NB4 (cell line): ENCODE measurements around the gene EPS15.

Experiments used
- DNase-seq: peaks from one replicate; pipeline ENCODE4 v3.0.0; 2010; ENCODE audit warnings: low read depth
- H3K4me3 ChIP-seq: one replicate; pipeline ENCODE4 v1.5.1; 2011; ENCODE audit warnings: mild to moderate bottlenecking, low read depth, low read length, moderate library complexity
- MYC ChIP-seq: IDR thresholded peaks from 2 replicates; pipeline ENCODE4 v1.6.1; 2011; ENCODE audit warnings: low read depth, low read length
- POLR2A ChIP-seq: IDR thresholded peaks from 2 replicates; pipeline ENCODE4 v1.6.1; 2011; ENCODE audit warnings: mild to moderate bottlenecking; ENCODE audit not compliant: insufficient read length; ENCODE audit errors: extremely low read depth
- TF ChIP-seq, protein P1 (sequence below): IDR thresholded peaks from one replicate; pipeline ENCODE4 v1.5.1; 2012; ENCODE audit warnings: low read depth, low read length
- TF ChIP-seq, protein P2 (sequence below): IDR thresholded peaks from 2 replicates; pipeline ENCODE4 v1.6.1; 2011; ENCODE audit warnings: low read depth, low read length

EPS15 gene

DNA sequence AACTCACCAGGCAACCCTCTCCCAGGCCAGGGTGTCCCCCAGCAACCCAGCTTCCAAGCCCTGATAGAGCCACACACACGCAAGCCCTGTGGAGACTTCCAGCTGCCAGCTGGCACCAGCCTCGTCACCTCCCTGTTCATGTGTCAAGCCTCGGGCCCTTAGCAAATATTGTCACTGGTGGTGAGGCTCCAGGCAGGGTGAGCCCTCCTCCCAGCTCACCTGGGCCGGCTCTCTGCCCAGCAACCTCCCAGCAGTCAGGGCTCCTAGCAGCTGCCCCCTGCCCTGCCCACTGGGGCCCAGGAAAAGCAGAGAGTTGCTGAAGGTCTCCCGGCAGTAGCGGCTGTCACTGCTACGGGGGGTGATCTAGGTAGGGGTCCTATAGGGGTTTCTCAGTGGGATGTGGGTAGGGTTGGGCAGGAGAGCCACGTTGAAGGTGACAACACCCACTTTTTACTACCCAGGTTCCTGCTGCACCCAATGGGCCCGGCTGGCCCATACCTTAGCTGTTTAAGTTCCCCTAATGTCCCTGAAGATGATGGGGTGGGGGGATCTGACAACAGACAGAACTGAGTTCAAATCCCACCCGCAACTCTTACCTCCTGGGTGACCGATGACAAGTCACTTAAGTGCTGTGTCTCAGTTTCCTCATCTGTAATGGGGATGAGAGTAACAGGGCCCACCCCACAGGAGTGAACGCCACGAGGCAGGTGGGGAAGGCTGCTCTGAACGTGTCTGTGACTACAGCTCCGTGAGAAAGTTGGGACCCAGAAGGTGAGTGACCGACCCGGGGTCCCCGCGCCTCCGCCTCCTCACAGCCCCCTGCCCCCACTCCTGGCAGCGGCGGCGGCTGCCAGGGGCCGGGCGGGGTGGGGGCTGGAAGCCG lies 189.4 kb downstream of the EPS15 start:
- no peak for DNase-seq
- TF ChIP-seq, protein P1, sequence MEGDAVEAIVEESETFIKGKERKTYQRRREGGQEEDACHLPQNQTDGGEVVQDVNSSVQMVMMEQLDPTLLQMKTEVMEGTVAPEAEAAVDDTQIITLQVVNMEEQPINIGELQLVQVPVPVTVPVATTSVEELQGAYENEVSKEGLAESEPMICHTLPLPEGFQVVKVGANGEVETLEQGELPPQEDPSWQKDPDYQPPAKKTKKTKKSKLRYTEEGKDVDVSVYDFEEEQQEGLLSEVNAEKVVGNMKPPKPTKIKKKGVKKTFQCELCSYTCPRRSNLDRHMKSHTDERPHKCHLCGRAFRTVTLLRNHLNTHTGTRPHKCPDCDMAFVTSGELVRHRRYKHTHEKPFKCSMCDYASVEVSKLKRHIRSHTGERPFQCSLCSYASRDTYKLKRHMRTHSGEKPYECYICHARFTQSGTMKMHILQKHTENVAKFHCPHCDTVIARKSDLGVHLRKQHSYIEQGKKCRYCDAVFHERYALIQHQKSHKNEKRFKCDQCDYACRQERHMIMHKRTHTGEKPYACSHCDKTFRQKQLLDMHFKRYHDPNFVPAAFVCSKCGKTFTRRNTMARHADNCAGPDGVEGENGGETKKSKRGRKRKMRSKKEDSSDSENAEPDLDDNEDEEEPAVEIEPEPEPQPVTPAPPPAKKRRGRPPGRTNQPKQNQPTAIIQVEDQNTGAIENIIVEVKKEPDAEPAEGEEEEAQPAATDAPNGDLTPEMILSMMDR, result no peak
- TF ChIP-seq MYC, result no peak
- TF ChIP-seq, protein P2, sequence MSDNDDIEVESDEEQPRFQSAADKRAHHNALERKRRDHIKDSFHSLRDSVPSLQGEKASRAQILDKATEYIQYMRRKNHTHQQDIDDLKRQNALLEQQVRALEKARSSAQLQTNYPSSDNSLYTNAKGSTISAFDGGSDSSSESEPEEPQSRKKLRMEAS, result no peak
- no peak for TF ChIP-seq POLR2A
- no peak overlapping the region for H3K4me3 ChIP-seq

DNA sequence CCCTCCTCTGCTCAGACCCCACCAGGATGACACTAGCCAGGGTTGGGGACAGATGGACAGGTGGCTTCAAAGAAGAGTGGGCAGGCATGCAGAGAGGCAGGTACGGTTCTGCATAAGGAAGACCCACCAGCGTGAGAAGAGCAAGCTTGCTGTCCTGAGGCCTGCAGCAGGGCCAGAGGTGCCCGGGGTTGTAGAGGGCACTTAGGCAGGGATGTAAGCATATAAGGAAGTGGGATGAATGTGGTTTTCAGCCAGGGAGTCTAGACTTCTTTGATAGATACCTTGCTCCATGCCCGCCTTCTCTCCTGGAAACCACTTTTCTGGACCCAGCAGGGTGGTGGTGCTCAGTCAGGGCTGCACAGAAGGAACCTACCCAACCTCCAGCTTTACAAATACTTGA lies 190.1 kb downstream of the EPS15 start:
- H3K4me3 ChIP-seq, result no peak overlapping the region
- TF ChIP-seq, protein P1, result no peak
- TF ChIP-seq MYC, result no peak
- TF ChIP-seq, protein P2, result no peak
- TF ChIP-seq POLR2A, result no peak
- no peak for DNase-seq

DNA sequence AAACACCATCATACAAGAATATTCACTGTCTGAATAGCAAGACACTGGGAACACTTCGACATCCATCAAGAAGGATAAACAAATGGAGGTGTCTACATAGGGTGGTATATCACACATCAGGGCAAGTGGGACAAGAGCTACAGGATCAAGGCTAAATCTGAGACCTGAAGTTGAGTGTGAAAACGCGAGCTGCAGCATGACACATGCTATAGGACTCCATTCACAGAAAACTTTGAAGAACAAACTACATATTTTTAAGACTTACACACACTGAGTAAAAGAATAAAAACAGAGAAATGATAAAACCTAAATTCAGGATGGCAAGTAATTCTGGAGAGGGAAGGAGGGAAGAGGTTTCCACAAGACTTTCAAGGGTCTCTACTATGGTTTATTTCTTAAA lies 190.8 kb downstream of the EPS15 start:
- DNase-seq, result no peak
- TF ChIP-seq MYC (no peak), POLR2A (no peak)
- TF ChIP-seq, protein P2, result no peak
- TF ChIP-seq, protein P1, result no peak
- H3K4me3 ChIP-seq, result no peak overlapping the region

DNA sequence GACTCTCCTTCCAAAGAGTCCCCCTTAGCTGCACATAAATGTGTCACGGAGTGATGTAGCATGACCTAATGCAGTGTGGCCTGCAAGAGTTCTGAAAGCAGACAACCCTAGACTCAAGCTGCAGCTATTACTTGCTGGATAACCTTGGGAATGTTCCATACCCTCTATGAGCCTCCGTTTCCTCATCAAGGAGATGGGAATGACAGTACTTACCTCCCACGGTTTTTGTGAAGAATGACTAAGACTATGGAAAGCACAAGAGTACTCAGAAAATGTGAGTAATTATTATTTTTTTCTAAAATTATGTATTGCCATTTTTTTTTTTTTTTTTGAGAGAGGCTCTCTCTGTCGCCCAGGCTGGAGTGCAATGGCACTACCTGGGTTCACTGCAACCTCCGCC lies 191.7 kb downstream of the EPS15 start:
- TF ChIP-seq, protein P1, result no peak
- TF ChIP-seq POLR2A (no peak), MYC (no peak)
- TF ChIP-seq, protein P2, result no peak
- no peak for DNase-seq
- no peak overlapping the region for H3K4me3 ChIP-seq

DNA sequence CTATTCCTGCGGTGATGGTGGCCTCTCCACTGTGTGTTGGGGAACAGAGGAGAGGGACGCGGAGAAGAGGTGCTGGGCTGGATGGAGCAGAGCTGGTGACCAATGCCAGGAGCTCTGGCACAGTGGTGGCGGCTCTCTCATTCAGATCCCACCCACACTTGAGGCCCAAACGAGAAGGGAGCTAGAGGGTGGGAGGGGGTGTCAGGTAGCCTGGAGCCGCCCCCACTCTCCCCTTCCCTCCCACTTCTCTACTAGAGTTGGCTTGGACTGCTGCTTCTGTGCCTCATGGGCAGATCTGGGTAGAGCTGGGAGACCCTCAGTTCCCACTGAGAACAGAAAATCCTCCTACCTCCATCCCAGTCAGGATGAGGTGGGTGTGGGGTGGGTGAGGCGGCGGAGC lies 192.2 kb downstream of the EPS15 start:
- no peak overlapping the region for H3K4me3 ChIP-seq
- DNase-seq, result no peak
- no peak for TF ChIP-seq POLR2A
- TF ChIP-seq, protein P2, result no peak
- no peak for TF ChIP-seq MYC
- TF ChIP-seq, protein P1, result no peak
